HG03457 (cell line): ENCODE results near the gene DMXL1.
A peak's percentile ranks its signal among the peaks of the same experiment; 100 is the strongest.

Experiments used
- ATAC-seq: cut with Tn5 transposase; IDR thresholded peaks from one replicate; pipeline ENCODE4 v1.9.1; 2021; ENCODE audit warnings: moderate number of reproducible peaks; ENCODE audit not compliant: unreplicated experiment

The DMXL1 gene, protein sequence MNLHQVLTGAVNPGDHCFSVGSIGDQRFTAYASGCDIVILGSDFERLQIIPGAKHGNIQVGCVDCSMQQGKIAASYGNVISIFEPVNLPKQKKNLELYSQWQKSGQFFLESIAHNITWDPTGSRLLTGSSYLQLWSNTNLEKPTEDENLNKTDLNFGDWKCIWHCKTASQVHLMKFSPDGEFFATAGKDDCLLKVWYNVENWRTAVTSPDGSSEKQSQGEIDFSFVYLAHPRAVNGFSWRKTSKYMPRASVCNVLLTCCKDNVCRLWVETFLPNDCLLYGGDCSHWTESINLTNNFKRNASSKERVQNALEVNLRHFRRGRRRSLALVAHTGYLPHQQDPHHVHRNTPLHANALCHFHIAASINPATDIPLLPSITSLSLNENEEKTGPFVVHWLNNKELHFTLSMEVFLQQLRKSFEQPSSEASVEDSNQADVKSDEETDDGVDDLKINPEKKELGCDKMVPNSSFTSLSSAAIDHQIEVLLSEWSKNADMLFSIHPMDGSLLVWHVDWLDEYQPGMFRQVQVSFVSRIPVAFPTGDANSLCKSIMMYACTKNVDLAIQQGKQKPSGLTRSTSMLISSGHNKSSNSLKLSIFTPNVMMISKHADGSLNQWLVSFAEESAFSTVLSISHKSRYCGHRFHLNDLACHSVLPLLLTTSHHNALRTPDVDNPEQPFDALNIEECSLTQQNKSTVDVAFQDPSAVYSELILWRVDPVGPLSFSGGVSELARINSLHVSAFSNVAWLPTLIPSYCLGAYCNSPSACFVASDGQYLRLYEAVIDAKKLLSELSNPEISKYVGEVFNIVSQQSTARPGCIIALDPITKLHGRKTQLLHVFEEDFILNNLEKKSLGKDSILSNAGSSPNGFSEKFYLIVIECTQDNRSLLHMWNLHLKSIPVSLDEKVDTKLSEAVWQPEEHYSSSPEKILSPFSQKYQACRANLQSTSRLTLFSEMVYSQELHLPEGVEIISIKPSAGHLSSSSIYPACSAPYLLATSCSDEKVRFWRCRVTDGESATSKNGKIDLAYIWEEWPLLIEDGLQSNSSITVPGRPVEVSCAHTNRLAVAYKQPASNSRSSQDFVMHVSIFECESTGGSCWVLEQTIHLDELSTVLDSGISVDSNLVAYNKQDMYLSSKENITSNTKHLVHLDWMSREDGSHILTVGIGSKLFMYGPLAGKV (N-terminal part only)

DNA sequence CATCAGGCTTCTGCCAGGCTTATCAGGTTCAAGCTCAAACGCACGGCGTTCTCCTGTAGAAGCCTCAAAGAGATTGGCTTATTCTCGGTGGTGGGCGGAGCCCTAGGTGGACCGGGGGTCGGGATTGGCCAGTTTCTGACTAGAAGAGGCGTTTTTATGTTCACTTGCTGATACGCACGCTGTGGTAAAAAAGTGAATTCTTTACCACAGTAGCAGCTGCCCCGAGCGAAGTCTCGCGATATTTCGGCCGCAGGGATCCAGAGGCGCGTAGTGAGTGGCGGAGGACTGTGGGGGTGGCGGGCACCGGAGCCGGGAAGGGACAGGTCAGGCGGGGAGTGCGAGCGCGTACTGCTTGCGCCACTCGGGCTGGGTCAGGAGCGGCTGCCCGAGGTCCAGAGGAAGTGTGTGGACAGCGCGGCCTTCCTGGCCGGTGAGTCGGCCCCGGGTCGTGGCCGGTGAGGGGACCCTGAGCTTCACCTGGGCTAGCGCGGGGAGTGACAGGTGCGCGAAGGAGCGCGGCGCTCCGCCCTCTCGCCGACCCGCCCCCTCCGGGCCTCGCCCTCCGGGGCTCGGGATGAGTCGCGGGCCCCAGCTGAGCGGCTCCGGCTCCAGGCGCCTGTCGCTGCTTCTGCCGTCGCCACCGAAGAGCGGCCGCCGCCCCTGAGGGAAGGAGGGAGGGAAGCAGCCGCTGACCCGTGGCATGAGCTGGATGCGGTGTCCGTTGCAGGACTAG, at the start of gene DMXL1:
TSS of gene DMXL1 (plus strand) at position 260 of the 733 bp plus-strand sequence. CDS start 483 bp downstream, outside the sequence.
- peak; percentile 80 for ATAC-seq

DNA sequence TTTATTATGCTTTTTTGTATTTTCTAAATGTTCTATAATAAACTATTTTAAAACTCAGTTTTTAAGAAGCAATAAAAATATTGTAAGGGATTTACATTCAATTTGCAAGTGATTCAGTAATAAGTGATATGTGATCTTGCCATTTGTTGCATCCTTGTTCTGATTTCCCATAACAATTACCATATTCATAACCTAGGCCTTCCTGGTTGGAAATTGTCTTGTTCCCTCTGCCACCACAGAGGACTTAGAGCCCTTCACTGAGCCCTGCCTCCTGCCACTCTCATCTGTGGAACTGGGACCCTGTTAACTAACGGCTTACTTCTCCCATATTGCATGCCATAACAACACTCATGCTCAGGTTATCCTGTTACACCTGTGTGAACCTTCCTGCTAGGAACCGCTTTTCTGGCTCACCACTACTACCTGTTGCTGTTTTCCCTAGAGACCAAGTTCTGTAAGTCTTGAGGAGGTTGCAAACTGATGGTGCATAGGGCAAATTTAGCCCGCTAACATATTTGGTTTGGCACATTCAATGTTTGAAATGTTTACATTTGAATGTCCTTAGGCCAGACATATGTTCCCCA, 49.6 kb upstream of the DMXL1 start:
- ATAC-seq, result no peak

DNA sequence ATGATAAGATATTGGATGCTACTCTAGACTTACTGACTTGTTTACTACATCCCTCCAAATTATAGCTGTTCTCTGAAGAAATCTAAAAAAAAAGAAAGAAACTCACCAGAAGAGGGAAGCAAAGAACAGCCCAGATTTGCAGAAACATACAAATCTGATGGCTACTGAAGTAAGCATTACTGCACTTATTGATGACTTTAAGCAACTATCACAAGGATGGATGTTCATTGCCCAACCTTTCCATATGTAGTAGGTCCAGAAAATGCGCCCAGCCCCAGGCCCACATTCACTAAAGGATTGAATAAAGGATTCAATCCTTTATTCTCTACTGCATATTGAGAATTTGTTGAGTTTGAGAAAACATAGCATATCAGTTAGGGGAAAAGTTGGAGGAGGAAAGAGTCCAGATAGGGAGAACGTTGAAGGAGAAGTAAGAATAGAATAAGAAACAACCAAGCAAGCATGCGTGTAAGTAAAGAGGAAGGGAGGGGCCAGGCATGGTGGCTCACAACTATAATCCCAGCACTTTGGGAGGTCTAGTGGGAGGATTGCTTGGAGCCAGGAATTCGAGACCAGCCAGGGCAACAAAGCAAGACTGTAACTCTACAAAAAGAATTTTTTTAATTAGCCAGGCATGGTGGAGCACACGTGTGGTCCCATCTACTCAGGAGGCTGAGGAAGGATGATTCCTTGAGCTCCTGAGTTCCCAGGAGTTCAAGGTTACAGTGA, 48.7 kb upstream of the DMXL1 start:
- ATAC-seq, result peak; percentile 66

DNA sequence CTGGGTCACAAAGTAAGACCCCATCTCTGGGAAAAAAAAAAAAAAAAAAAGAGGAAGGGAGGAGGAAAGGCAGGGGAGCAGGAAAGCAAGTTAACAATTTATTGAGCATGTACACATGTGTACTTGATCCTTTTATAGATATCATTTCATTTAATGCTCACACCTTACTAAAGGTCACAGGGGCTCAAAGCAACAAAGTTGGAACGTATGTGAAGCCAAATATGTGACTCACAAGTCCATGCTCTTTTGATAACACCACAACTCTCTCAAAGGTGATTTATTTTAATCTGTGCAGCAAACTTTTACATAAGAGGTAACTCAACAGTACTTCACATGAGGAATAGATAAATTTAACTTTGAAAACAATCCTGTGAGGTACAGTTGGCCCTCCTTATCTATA, 48.1 kb upstream of the DMXL1 start:
- no peak for ATAC-seq

DNA sequence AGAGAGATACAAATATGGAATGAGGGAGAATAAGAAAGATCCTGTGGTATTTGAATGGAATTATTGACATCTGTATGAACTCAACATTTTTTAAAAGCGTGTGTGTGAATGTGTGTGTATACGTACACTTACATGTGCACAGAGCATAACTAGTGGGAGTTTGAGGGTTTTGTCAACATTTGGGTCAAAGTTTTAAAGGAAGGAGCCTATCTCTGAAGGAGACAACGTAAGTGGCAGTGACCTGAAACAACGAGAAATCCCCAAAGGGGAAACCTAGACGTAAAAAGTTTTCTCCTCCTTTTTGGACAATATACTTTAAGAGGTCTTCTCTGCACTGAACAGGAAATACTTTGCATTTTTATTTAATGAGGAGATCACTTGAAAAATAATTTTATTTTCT, 42.3 kb upstream of the DMXL1 start:
- no peak for ATAC-seq

DNA sequence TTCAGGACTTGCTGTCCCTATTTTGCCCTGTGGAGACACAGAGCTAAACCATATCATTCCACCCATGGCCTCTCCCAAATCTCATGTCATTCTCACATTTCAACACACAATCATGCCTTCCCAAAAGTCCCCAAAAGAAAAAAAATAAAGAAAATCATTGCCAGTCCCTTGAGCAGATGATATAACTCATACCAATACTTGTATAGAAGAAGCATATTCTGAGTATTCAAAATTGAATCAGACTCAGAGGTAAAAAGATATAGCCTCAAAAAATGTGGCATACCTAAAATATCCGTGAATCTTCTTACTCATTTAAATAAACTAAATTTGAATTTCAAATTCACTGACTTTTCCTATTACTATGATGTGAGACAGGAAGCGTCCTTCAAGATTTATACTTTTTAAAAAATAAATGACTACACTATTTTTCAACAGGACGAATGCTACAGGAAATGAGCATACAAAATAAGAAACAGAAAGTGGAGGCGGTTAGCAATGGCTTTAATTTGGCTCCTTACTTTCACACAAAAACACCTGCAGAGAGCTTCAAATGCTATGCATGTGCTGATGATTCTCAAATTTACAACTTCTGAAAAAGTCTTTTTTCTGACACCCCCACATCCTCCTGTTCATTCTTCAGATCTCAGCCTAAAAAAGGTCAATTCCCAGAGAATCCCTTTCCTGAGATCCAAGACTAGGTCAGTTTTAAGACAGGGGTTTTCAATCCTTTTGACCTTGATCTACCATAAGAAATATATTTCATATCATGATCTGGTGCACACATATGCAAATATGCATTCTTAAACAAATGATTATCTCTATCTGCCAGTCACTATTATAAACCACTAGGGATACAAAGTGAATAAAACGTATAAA, 39.6 kb upstream of the DMXL1 start:
- ATAC-seq, result peak; percentile 74

DNA sequence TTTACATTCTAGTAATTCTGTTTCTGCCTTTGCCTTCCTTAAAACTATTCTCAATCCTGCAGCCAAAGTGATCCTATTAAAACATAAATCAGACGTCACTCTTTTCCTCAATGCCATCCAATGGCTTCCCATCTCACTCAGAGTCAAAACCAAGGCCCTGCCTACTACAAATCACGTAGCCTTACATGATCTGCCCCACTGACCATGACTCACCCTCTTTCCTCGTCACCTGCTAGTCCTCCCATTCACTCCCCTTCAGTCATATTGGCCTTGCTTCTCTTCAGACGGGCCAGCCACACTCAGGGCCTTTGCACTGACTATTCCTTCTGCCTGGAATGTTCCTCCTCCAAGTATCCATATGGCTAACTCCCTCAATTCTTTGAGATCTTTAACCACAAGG, 39.0 kb upstream of the DMXL1 start:
- peak; percentile 45 for ATAC-seq

DNA sequence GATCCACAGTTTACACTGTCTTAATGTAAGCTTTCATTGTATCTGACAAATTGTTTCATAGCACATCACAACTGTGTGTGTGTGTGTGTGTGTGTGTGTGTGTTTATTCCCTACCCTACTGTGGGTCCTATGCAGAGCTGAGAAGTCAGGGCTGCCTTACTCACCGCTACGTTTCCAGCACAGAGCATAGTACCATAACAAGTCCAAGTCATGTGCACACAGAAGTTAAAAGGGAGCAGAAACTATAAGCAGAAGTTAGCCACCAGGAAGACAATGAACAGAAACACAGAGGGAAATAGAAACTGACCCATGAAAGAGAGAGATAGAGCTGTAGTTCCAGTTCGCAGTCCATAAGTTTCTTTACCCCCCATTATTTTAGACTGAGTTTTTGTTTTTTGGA, 38.2 kb upstream of the DMXL1 start:
- ATAC-seq, result no peak

DNA sequence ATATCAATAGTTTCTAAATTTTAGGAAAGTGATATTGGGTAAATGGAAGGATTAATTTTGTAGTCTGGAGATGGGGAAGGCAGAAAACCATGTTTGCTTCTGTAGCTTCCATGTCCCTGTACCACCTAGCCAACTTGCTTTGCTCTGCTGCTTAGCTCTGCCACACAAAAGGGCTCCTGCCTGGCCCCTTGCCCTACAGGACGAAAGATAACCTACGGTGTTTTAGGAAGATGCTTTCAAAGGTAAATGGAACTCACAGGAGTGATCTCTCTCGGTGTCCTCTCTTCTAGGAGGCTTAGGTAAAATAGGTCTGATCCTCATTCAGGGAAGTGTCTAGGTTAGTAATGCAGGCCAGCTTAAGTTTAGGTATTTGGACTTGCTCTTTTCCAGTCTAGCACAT, 37.8 kb upstream of the DMXL1 start:
- ATAC-seq, result no peak

DNA sequence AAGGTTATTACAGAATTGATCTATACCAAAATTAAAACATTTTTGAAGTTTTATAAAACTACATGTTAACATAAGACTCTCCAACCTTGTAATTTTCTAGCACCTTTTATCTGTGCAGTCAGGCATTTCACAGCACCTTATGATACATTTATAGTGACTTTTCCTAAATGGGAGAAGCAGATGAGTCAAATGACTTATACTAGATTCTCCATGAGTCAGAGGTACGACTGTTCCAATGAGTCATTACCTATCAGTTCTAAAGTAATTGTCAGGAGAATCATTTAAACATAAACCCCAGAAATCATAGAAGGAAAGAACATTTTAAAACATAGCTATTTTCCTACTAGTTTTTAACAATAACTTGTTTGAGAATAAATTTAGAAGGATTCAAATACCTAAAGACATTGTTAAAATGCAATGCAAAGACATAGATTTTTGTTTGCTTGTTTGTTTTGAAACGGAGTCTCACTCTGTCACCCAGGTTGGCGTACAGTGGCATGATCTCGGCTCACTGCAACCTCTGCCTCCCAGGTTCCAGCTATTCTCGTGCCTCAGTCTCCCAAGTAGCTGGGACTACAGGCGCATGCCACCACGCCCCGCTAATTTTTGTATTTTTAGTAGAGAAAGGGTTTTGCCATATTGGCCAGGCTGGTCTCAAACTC, 34.7 kb upstream of the DMXL1 start:
- ATAC-seq, result no peak

DNA sequence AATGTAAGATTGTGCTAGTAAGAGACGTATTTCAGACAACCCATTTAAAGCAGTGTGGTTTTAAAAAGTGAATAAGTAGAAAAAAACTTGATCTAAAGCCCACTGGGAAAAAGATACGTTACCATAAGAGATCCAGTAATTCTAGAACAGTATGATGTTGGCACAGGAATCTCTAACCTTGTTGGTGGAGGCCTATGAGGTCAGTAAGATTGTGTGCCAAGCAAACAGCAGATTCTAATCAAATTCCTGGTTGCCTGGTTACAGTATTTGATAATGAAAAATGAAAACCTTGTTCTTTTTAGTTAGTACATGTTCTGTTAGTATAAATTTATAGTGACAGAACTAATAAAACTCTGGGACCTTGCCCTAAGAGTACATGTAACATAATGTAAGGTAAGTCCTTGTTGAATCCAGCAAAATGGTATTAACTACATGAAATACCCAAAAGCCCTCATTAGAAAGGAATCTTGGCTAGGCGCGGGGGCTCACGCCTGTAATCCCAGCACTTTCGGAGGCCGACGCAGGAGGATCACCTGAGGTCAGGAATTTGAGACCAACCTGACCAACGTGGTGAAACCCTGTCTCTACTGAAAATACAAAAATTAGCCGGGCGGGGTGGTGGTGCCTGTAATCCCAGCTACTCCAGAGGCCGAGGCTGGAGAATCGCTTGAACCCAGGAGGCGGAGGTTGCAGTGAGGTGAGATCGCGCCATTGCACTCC, 33.2 kb upstream of the DMXL1 start:
- no peak for ATAC-seq

DNA sequence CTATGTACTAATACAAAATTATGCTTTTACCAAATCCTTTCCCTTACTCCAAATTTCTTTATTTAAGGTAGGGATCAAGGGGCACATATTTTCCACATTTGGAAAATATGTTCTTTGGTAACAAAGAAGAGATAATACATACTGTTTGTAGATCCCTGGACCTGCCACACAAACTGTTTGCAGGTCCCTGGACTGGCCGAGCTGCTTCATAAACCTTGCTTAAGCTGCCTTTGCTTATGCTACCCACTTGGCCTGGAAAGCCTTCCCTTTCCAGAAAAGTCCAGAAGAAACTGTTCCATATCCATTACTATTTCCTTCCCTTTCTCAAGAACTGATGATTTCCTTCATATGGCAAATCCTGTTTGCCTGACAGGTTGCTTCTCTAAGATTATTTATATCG, 22.6 kb upstream of the DMXL1 start:
- ATAC-seq, result no peak

DNA sequence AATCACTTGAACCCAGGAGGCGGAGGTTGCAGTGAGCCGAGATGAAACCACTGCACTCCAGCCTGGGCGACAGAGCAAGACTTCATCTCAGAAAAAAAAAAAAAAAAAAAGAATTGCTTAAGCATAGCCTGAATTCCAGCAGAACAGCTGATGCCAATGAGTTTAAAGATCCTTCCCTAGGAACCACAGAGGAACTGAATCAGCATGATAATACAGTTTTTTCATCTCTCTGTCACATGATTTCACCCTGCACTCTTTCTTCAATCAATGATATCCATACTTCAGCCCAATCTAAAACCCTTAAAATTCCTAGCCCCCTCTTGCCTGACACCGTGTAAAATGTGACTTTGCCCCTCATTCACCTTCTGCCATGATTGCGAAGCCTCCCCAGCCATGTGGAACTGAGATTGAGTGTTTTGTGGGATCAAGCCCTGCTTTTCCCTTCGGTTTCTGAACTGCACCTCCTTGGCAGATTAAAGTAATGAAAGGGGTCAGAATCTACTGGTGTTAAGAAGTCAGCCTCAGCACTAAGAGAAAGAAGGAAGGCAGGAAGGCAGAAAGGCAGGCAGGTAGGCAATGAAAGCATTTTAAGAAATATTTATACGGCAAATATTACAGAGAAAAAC, 20.9 kb upstream of the DMXL1 start:
- ATAC-seq, result no peak

DNA sequence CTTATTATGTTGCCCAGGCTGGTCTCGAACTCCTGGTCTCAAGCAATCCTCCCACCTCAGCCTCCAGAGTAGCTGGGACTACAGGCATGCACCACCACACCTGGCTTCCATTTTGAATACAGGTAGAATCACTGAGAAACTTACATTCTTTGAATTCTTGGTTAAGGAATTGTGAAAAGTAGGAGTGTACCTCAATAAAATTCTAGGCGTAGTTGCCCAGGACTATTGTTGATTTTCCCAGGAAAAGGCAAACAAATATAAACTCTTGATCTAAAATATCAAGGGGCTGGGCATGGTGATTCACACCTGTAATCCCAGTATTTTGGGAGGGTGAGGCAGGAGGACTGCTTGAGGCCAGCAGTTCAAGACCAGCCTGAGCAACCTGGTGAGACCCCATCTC, 16.8 kb upstream of the DMXL1 start:
- no peak for ATAC-seq

DNA sequence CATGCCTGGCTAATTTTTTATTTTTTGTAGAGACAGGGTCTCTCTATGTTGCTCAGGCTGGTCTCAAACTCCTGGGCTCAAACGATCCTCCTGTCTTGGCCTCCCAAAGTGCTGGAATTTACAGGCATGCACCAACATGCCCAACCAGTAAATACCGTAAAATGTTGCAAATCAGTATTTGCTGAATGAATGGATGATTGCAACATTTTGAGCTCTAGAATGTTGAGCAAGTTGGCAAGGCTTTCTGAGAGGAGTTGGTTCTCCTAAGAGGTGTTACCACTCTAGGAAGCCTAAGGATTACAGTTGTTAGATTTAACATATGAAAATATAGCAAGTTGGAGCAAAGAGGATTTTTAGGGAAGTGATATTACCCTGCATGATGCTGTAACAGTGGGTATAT, 15.6 kb upstream of the DMXL1 start:
- ATAC-seq, result no peak

DNA sequence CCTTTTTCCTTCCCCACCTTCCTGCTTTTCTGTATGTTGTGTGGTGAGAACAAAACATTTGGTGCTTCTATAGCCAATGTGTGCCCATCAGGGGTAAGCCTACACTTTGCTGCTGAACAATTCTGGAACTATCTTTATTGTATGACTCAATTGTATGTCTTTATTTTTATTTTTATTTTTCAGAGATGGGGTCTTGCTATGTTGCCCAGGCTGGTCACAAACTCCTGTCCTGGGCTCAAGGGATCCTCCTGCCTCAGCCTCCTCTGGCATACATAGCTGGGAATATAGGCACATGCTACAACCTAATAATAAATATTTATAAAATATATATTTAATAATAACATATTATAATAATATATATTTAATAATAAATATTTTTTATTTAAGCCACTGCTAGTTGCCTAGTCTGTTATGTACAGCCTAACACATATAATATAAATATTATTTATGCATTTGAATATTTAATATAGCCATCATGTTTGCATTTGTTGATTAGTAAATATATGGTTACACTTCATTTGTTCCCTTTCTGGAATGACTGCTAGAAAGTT, 11.8 kb upstream of the DMXL1 start:
- no peak for ATAC-seq

DNA sequence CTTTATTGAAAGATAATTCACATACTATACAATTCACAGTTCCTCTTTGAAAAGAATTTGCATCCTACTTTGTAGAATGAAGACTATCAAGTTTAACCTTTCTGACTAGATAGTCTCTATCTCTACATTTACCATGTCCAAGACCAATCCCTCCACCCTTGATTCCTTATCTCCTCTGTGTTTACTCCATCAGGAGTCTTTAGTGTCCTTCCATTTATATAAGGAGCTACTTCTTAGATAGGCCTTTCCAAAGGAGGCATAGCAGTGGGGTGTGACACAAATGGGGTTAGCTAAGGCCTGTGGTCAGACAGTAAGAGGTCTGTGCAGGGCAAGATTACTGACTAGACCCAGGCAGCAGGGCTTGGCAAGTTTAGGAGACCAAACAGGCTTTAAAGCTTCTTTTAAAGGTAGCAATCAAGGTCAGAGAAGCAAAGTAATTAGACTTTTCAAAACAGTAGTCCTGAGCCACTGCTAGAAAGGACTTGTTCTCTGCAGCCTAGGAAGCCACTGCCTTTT, 11.1 kb upstream of the DMXL1 start:
- ATAC-seq, result no peak
